ENCODE results near the gene FIG4.

DNA sequence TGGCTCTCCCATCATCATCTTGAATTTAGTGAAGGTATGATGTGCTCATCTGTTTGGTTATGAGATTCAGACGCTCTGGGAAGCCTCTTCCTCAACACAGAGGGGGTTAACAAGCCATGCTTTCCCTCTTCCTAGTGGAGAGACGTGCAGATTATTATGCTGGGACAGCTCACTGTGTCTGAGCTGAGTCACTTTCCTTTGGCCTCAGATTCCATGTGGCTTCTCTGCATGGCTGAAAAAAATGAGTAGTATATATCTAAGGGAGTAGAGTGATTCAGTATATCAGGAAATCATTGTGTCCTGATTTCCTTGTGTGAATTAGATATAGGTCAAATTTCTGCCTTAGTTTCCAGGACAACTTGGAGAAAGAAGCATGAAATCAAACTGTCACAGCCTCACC, 52.6 kb downstream of the FIG4 start:
- TF ChIP-seq POLR2AphosphoS5 (IDR thresholded peaks at IDR 0.05) (no peak), CTCF (IDR thresholded peaks at IDR 0.05) (no peak)

All from stomach (tissue), 4 donors.